ENCODE results near the gene CLEC16A.
A peak's percentile ranks its signal among the peaks of the same experiment; 100 is the strongest.

Gene CLEC16A

DNA sequence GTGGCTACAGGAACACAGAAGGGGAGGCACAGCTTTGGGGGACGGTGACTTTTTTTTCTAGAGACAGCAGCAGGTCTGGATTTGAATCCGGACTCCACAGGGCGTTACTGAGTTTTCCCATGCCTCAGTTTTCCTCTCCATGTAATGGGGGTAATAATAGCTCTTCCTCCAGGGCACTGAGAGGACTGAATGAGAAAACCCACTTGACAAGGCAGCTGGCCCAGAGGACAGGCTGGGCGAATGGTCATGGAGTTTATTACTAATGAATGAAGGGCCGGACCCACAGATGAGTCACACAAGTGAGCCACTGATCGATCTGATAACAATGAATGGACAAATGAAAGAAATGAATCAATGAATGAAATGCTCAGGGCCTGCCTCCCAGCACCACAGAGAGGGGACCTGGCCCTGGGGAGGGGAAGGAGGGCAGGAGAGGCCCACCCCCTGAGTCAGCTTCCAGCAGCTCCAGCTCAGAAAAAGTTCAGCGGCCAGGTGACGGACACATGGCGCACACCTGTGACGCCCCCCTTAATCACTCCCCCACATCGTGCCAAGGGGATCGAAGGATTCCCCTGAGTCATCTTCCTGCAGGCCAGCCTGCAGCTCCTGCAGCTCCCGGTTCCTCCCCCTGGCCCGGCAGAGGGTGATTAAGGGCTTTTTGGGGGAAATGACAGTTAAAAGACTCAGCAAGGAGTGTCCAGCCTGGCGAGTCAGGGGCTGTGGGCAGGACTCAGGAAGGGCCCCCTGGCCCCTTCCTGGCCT is 257.3 kb downstream of the CLEC16A start:
- peak in 1 of 2 experiments; percentile 22 for DNase-seq (ENCODE audit: low read depth in 1 of 2, low spot score in 1 of 2)
- TF ChIP-seq JUND (IDR thresholded peaks at IDR 0.05; ENCODE audit: low read depth), result no peak
- in situ Hi-C loops (cut with HindIII; ENCODE audit: low pct_unique_long_range_greater_than_20kb, low sequenced_read_pairs), result no loop called here

- in situ Hi-C loops (cut with HindIII; ENCODE audit: low pct_unique_long_range_greater_than_20kb, low sequenced_read_pairs), result no loop called here
- TF ChIP-seq JUND (IDR thresholded peaks at IDR 0.05; ENCODE audit: low read depth), result no peak
- DNase-seq (ENCODE audit: low read depth in 1 of 2, low spot score in 1 of 2), result no peak
Observed at GRCh38 chr16:11202260-11203091, 258.1 kb downstream of the CLEC16A start.

GRCh38 chr16:11203111-11203623 is 258.8 kb downstream of the CLEC16A start:
- no peak for TF ChIP-seq JUND (IDR thresholded peaks at IDR 0.05; ENCODE audit: low read depth)
- in situ Hi-C loops (cut with HindIII; ENCODE audit: low pct_unique_long_range_greater_than_20kb, low sequenced_read_pairs), result no loop called here

GRCh38 chr16:11204513-11205047 is 260.2 kb downstream of the CLEC16A start:
- in situ Hi-C loops (cut with HindIII; ENCODE audit: low pct_unique_long_range_greater_than_20kb, low sequenced_read_pairs), result no loop called here
- peak in 1 of 2 experiments; percentile 29 for DNase-seq (ENCODE audit: low read depth in 1 of 2, low spot score in 1 of 2)
- TF ChIP-seq JUND (IDR thresholded peaks at IDR 0.05; ENCODE audit: low read depth), result no peak

More at GRCh38 chr16:11203111-11203623, 258.8 kb downstream of the CLEC16A start:
- no peak for DNase-seq (ENCODE audit: low read depth in 1 of 2, low spot score in 1 of 2)

DNA sequence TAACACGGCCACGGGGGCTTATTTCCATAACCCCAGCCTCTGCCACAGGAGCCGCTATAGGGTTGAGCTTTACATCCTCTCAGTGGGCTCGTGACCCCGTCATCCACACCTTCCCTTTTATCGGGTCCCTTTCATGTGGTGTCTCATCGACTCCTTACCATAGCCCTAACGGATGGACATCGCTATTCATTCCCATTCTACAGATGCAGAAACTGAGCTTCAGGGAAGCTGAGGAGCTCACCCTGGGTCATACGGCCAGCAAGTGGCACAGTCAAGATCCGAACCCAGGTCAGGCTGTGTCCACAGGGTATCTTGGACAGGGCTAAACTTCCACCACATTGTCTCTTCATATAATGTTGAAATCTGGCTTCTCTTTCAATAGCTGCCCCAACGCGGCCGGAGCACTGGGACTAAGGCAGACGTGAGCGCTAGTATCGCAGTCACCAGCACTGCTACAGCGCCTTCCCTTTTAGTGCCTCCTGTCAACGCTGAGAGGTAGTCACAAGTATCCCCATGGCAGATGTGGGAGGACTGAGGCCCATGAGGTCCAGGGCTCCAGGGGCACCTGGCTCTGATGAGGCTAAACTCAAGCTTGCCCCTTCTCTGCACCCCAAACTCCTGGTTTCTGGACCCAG is 260.8 kb downstream of the CLEC16A start:
- in situ Hi-C loops (cut with HindIII; ENCODE audit: low pct_unique_long_range_greater_than_20kb, low sequenced_read_pairs), result no loop called here
- no peak for TF ChIP-seq JUND (IDR thresholded peaks at IDR 0.05; ENCODE audit: low read depth)
- no peak for DNase-seq (ENCODE audit: low read depth in 1 of 2, low spot score in 1 of 2)

GRCh38 chr16:11205754-11206581 is 261.6 kb downstream of the CLEC16A start:
- DNase-seq (ENCODE audit: low read depth in 1 of 2, low spot score in 1 of 2), result no peak
- in situ Hi-C loops (cut with HindIII; ENCODE audit: low pct_unique_long_range_greater_than_20kb, low sequenced_read_pairs), result no loop called here
- no peak for TF ChIP-seq JUND (IDR thresholded peaks at IDR 0.05; ENCODE audit: low read depth)

DNA sequence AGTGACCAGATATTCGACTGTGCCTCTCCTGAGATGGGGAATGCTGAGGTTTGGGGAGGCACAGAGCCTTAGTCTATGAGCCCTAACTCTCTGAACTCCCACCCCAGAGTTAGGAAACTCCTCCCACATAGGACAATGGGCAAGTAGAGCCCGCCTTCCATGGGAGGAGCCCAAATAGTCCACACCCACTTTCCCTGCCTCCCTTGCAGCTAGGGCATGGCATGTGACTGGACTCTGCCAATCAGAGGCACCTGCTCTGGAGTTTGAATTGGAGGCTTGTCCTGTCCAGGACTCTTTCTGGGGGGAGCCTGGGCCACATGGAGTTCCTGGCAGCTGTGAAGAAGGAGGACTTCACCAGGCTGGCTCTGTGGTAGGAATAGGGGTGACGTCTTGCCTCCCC is 263.3 kb downstream of the CLEC16A start:
- in situ Hi-C loops (cut with HindIII; ENCODE audit: low pct_unique_long_range_greater_than_20kb, low sequenced_read_pairs), result no loop called here
- TF ChIP-seq JUND (IDR thresholded peaks at IDR 0.05; ENCODE audit: low read depth), result no peak
- DNase-seq (ENCODE audit: low read depth in 1 of 2, low spot score in 1 of 2), result no peak

DNA sequence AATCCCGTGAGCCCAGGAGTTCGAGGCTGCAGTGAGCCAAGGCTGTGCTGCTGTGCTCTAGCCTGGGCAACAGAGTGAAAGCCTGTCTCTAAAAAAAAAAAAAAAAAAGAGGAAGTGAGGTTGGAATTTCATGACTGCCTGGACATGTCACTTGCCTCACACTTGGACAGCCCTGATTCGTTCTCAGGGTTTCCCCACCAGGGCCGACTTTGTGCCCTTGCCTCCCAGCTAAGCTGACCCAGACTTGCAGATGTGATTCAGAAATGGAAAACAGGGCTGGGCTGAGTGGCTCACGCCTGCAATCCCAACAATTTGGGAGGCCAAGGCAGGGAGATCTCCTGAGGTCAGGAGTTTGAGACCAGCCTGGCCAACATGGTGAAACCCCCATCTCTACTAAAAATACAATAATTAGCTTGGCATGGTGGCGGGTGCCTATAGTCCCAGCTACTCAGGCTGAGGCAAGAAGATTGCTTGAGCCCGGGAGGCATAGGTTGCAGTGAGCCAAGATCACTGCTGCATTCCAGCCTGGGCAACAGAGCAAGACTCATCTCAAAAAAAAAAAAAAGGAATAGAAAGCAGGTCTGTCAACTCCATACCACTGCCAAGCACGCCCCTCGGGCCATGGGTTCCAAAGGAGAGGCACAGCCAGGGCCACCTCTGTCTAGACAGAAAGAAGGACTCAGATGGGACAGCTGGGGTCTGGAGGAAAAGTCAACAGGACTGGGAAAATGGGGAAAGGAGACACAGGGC is 264.7 kb downstream of the CLEC16A start:
- no peak for DNase-seq (ENCODE audit: low read depth in 1 of 2, low spot score in 1 of 2)
- TF ChIP-seq JUND (IDR thresholded peaks at IDR 0.05; ENCODE audit: low read depth), result no peak
- in situ Hi-C loops (cut with HindIII; ENCODE audit: low pct_unique_long_range_greater_than_20kb, low sequenced_read_pairs), result no loop called here

DNA sequence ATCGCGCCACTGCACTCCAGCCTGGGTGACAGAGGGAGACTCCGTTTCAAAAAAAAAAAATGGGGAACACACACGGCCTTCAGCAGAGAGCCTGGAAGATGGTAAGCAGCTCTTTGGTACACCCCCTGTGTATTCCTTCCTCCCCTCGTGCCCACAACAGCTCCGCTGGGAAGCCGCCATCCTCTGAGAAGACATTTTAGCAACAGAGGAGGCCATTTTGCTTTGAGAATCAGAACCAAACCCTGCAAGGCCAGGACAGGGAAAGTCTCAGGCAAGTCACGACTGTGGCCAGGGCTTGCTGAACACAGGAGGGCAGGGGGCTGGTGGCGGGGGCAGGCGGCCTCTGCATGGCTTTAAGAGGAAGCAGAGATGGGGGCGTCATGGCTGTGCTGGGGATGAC is 265.9 kb downstream of the CLEC16A start:
- TF ChIP-seq JUND (IDR thresholded peaks at IDR 0.05; ENCODE audit: low read depth), result no peak
- no peak for DNase-seq (ENCODE audit: low read depth in 1 of 2, low spot score in 1 of 2)
- in situ Hi-C loops (cut with HindIII; ENCODE audit: low pct_unique_long_range_greater_than_20kb, low sequenced_read_pairs), result no loop called here

DNA sequence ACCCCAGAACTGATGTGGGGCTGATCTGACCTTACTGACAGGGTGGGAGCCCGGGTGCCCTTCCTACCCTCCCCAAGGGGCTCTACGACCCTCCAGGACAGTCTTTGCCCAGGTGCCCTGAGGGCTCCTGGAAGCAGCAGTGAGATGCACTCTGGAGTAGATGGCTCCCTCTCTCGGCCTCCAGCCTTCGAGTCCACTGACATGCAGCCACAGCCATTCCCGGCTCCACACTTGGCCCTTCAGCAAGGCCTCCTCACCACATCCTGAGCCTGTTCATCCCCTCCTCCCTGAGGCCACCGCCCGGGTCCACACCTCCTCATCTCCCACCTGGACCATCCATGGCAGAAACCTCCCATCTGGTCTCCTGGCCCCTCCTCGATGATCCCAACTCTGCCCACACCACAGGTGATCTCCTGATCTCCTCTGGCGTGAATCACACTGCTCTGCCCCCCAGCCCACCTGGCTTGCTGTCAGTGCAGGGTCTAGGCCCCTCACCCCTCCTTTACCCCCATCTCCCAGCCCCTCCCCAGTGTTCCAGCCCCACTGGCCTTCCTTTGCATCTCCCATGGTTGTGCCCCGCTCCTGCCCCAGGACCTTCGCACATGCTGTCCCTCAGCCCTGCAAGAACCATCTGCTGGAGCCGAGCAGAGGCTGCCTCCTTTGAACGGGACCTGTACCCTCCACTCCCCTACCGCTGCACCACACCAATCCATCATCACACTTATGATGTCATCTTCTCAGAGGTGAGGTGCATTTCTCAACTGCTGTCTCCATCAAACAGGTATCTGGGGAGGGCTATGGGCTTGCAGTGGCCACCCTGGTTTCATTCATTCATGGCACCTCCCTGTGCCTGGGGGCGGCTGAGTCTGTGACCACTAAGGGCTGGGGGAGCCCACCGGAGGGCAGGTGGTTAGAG is 267.0 kb downstream of the CLEC16A start:
- DNase-seq (ENCODE audit: low read depth in 1 of 2, low spot score in 1 of 2), result no peak
- in situ Hi-C loops (cut with HindIII; ENCODE audit: low pct_unique_long_range_greater_than_20kb, low sequenced_read_pairs), result no loop called here
- TF ChIP-seq JUND (IDR thresholded peaks at IDR 0.05; ENCODE audit: low read depth), result no peak
